ENCODE results near the gene PCDH12.

PCDH12 gene

DNA sequence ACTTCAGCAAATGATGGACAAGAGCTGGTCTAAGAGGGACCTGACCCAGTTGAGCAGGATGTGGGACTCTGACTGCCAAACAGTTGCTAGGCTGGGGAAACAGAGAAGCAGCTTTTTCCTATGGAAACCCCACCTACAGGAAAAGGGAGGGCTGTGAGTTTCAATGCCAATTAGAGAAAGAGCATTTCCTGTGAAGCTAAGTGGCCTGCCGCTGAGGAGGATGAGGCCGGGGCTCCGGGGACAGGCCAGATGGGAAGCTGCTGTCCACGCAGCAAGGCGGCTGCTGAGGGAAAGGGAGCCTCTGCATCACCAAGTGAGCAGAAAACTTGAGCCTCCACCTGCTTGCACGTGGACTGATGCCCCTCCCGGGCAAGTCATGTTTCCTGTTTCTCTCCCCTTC is at the start of gene PCDH12:
PCDH12 (minus strand) TSS at position 90 of the 400 bp plus-strand sequence. CDS start 351 bp downstream, outside the sequence.
- in situ Hi-C loops (cut with MboI; ENCODE audit: low sequenced_read_pairs), result loop anchor here (25.0 kb wide), 1 partner anchor 271 kb away; the partner anchor contains the start of gene ARAP3

DNA sequence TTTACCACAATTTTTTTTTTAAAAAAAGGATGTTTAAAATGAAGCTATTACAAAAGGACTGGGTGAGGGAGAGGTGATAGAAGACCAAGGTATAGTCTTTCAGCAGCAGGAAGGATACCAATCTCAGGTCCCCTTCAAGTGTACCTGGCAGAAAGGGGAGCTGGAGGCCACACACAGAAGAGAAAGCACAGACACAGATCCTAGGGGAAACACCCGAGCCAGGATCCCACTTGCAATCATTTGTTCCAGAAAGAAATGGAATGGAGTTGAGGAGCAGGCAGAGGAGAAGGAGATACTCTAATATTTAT is 49.2 kb upstream of the PCDH12 start:
- in situ Hi-C loops (cut with MboI; ENCODE audit: low sequenced_read_pairs), result loop anchor here (10.0 to 25.0 kb wide), 2 partner anchors 128 to 555 kb away; no protein-coding TSS in a partner anchor

GRCh38 chr5:142006363-142007236 is 48.6 kb upstream of the PCDH12 start:
- in situ Hi-C loops (cut with MboI; ENCODE audit: low sequenced_read_pairs), result loop anchor here (10.0 to 25.0 kb wide), 2 partner anchors 128 to 556 kb away; no protein-coding TSS in a partner anchor

DNA sequence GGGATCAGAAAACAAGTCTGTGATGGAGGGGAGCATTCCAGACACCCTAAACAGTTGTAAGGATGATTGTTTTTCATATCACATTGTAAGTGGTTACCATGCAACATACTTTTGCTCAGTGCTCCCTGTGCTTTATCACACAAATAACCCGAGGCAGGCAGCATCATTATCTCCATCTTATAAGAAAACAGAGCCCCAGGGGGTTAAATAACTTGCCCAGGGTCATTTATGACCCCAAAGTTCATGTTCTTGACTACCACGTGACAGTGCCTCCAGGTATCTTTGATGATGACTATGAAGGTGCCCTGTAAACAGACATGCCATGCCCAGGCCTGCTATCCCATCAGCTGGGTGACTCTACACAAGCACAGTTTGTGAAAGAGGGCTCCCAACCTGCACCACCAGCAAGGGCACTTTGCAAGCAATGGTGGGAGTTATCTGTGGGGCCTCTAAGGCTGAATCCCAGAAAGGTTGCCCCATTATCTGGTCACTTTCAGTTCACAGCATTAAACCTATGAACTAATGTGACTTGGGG is 45.3 kb upstream of the PCDH12 start:
- in situ Hi-C loops (cut with MboI; ENCODE audit: low sequenced_read_pairs), result loop anchor here (10.0 to 25.0 kb wide), 2 partner anchors 131 to 559 kb away; no protein-coding TSS in a partner anchor

GRCh38 chr5:142000704-142001484 is 42.9 kb upstream of the PCDH12 start:
- in situ Hi-C loops (cut with MboI; ENCODE audit: low sequenced_read_pairs), result loop anchor here (10.0 to 25.0 kb wide), 2 partner anchors 134 to 561 kb away; no protein-coding TSS in a partner anchor

DNA sequence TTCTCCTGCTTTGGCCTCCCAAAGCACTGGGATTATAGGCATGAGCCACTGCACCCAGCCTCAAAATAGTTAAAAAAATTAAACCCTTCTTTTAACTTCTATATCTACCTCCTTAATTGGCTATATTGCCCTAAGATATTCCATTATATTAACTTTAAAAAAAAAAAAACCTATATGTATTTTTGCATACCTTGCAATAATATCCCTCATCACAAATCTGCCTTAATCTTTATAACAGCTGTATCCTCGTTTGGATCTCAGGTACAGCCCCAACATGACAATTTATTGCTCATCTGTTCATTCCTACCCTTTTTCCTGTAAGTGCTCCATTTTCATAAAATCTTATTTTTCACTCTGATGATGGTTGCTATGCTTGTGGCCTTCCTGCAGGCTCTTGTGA is 42.2 kb upstream of the PCDH12 start:
- in situ Hi-C loops (cut with MboI; ENCODE audit: low sequenced_read_pairs), result loop anchor here (10.0 to 25.0 kb wide), 2 partner anchors 135 to 562 kb away; no protein-coding TSS in a partner anchor

DNA sequence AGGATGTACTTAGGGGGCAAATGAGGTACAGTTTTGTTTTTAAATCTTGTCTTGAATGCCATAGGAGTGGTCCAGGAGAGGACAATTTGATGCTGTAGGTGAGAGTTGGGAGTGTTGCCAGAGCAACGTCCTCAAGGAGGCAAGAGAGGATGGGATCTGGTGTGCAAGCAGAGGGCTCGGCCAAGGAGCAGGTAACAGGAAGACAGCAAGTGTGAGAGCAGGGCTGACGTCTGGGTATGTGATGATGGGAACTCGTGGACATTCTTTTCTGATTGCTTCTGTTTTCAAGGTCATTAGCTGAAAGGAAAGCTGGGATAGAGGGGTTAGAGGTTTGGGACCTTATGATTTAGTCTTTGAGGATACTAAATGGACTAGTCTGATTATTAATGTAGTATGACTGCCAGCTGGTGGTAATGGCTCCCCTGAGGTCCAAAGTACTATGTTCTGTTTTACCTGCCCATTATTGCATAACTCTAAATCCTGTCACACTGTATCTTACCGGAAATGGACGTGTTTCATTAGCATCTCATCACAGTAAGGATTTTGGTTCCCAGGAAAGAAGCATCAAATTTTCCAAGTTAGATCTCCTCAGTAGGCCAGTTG is 39.5 kb upstream of the PCDH12 start:
- in situ Hi-C loops (cut with MboI; ENCODE audit: low sequenced_read_pairs), result no loop called here

GRCh38 chr5:141995656-141996055 is 37.7 kb upstream of the PCDH12 start:
- in situ Hi-C loops (cut with MboI; ENCODE audit: low sequenced_read_pairs), result no loop called here

GRCh38 chr5:141994511-141995136 is 36.6 kb upstream of the PCDH12 start:
- in situ Hi-C loops (cut with MboI; ENCODE audit: low sequenced_read_pairs), result no loop called here

- in situ Hi-C loops (cut with MboI; ENCODE audit: low sequenced_read_pairs), result no loop called here
These were observed 34.5 kb upstream of the PCDH12 start for GRCh38 chr5:141992349-141992963.

DNA sequence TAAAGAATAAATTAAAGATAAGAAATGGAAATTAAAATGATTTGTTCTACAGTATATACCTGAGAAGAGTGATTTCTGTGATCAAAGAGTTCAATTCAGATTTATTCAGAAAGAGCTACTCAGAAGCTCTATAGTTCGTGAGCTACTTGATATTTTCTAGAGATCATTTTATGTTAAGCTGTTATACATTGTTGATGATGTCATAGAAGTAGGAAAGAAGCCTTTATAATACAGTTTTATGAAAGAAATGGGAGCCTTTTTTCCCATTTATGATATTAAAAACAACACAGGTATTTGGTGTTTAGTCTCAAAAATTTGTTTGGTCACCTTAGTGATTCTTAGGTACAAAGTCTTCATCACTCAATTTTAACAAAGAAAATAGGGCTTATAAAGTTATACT is 31.7 kb upstream of the PCDH12 start:
- in situ Hi-C loops (cut with MboI; ENCODE audit: low sequenced_read_pairs), result no loop called here

GRCh38 chr5:141986072-141986471 is 28.1 kb upstream of the PCDH12 start:
- in situ Hi-C loops (cut with MboI; ENCODE audit: low sequenced_read_pairs), result no loop called here

DNA sequence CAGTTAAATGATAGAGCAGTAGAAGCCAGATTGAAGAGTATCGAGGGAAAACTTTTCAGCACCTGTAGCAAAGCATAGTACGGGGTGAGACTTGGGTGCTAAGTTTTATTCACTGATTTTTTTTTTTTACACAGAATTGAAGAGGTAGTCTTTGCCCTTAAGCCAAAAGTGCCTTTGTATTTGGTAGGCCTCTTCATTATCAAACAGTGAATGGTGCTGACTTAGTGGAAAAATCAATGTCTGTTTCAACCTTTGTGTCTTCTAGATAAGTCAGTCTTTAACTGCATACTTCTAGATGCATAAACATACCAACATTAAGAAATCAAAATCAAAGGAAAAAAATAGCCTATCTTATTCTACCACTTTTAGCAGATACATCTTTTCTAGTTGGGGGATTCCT is 24.6 kb upstream of the PCDH12 start:
- in situ Hi-C loops (cut with MboI; ENCODE audit: low sequenced_read_pairs), result no loop called here

GRCh38 chr5:141978389-141978788 is 20.4 kb upstream of the PCDH12 start:
- in situ Hi-C loops (cut with MboI; ENCODE audit: low sequenced_read_pairs), result no loop called here

GRCh38 chr5:141976176-141976575 is 18.2 kb upstream of the PCDH12 start:
- in situ Hi-C loops (cut with MboI; ENCODE audit: low sequenced_read_pairs), result no loop called here

GRCh38 chr5:141973871-141974595 is 16.0 kb upstream of the PCDH12 start:
- in situ Hi-C loops (cut with MboI; ENCODE audit: low sequenced_read_pairs), result loop anchor here (25.0 kb wide), 1 partner anchor 287 kb away; the partner anchor contains the start of gene ARAP3

GRCh38 chr5:141969783-141970771 is 12.1 kb upstream of the PCDH12 start:
- in situ Hi-C loops (cut with MboI; ENCODE audit: low sequenced_read_pairs), result loop anchor here (25.0 kb wide), 1 partner anchor 283 kb away; the partner anchor contains the start of gene ARAP3

All from HL-60/S4 treated with phorbol 12-myristate 13-acetate at 8.2 ng/mL for 4 days and 3 days (cell line).